B cell (primary cell): Measurements from ENCODE around the gene ESYT2. TPM values are rescaled to one million over a fixed set of nuclear protein-coding genes. Genes with fewer than 3 reads are reported as not detected.

ENCODE experiments used
- ATAC-seq: fragments of 200-7000 bp; cut with Tn5 transposase; one replicate; pipeline ENCODE4 v1.10.0; 2021; ENCODE audit warnings: low read depth, mild to moderate bottlenecking, moderate number of reproducible peaks, moderate library complexity
- CTCF ChIA-PET: fragments of 350-600 bp; sonication (Branson Sonifier 250); formaldehyde crosslinking; loops from one replicate; lab custom pipeline; 2021; ENCODE audit warnings: antibody characterized with exemption, inconsistent platforms; lab: Charles Lee
- POLR2A ChIA-PET: fragments of 350-600 bp; sonication (Branson Sonifier 250); formaldehyde crosslinking; loops from one replicate; lab custom pipeline; 2021; ENCODE audit warnings: antibody characterized with exemption; lab: Charles Lee
- DNase-seq: peaks from one replicate; pipeline ENCODE4 v3.0.0; 2013
- H2AFZ ChIP-seq: 2 replicates; pipeline ENCODE4 v1.6.1; 2012; ENCODE audit warnings: mild to moderate bottlenecking, low read depth, low read length; ENCODE audit not compliant: insufficient read depth, poor library complexity, severe bottlenecking
- H3K27ac ChIP-seq, 2 donors: 1 replicate in 1 of 2; 2 replicates in 1 of 2; pipeline ENCODE4 v1.5.1; 2012 to 2013; ENCODE audit warnings: low read length in 2 of 2, mild to moderate bottlenecking in 2 of 2, moderate library complexity in 1 of 2
- H3K27me3 ChIP-seq, 4 experiments: fragments of 200-600 bp in 1 of 4; sonication (generic) in 1 of 4; replicated peaks in 1 of 4; 1 replicate in 2 of 4; 2 replicates in 2 of 4; pipeline versions ENCODE4 v1.6.1 to v1.7.0; 2013 to 2016; ENCODE audit warnings: low read length in 3 of 4, mild to moderate bottlenecking in 2 of 4, mixed read lengths in 1 of 4, moderate library complexity in 1 of 4; ENCODE audit not compliant: insufficient read depth in 4 of 4, control insufficient read depth in 3 of 4; ENCODE audit errors: control extremely low read depth in 1 of 4
- H3K36me3 ChIP-seq, 2 experiments: replicated peaks in 1 of 2; 1 replicate in 1 of 2; 2 replicates in 1 of 2; pipeline versions ENCODE4 v1.6.1 to v1.7.1; 2013; ENCODE audit warnings: low read length in 1 of 2; ENCODE audit not compliant: insufficient read depth in 2 of 2, control insufficient read depth in 1 of 2; ENCODE audit errors: control extremely low read depth in 1 of 2, extremely low read depth in 1 of 2
- H3K4me1 ChIP-seq, 2 donors: fragments of 200-600 bp in 1 of 2; sonication (generic) in 1 of 2; 1 replicate in 1 of 2; 2 replicates in 1 of 2; pipeline versions ENCODE4 v1.5.1 to v1.6.1; 2013 to 2017; ENCODE audit warnings: low read length in 2 of 2; ENCODE audit not compliant: control insufficient read depth in 2 of 2, insufficient read depth in 2 of 2
- H3K4me2 ChIP-seq: replicated peaks from 2 replicates; pipeline ENCODE3; 2012; ENCODE audit warnings: mild to moderate bottlenecking, low read depth, low read length; ENCODE audit not compliant: poor library complexity, severe bottlenecking
- H3K4me3 ChIP-seq, 5 experiments: fragments of 200-600 bp in 1 of 5; sonication (generic) in 1 of 5; 1 replicate in 3 of 5; 2 replicates in 2 of 5; pipeline versions ENCODE4 v1.5.1 to v1.7.0; 2011 to 2016; ENCODE audit warnings: low read length in 4 of 5, mild to moderate bottlenecking in 4 of 5, low read depth in 2 of 5, control low read depth in 1 of 5, moderate library complexity in 1 of 5; ENCODE audit not compliant: insufficient read depth in 1 of 5; ENCODE audit errors: control extremely low read depth in 1 of 5, extremely low read depth in 1 of 5
- H3K79me2 ChIP-seq: fragments of 200-600 bp; sonication (generic); one replicate; pipeline ENCODE4 v1.6.0; 2016; ENCODE audit warnings: low read length; ENCODE audit not compliant: control insufficient read depth, insufficient read depth
- H3K9ac ChIP-seq: fragments of 200-600 bp; sonication (generic); 2 replicates; pipeline ENCODE4 v1.6.1; 2017; ENCODE audit warnings: mild to moderate bottlenecking, low read length, moderate library complexity
- H3K9me3 ChIP-seq, 3 donors: one replicate each; pipeline versions ENCODE4 v1.6.1 to v1.7.1; 2013; ENCODE audit warnings: low read length in 2 of 3; ENCODE audit not compliant: control insufficient read depth in 2 of 3, insufficient read depth in 1 of 3; ENCODE audit errors: control extremely low read depth in 1 of 3
- H4K20me1 ChIP-seq: 2 replicates; pipeline ENCODE4 v1.6.0; 2012; ENCODE audit warnings: mild to moderate bottlenecking, low read length; ENCODE audit not compliant: insufficient read depth, control insufficient read depth, poor library complexity, severe bottlenecking
- H3K27ac Mint-ChIP-seq: one replicate; pipeline ENCODE4 v1.8.0; 2021; ENCODE audit warnings: mixed read lengths
- H3K27me3 Mint-ChIP-seq: one replicate; pipeline ENCODE4 v1.8.0; 2021; ENCODE audit warnings: mixed read lengths
- H3K4me1 Mint-ChIP-seq: one replicate; pipeline ENCODE4 v1.8.0; 2021; ENCODE audit warnings: mixed read lengths
- H3K4me3 Mint-ChIP-seq: one replicate; pipeline ENCODE4 v1.8.0; 2021; ENCODE audit warnings: mixed read lengths
- H3K9me3 Mint-ChIP-seq: one replicate; pipeline ENCODE4 v1.8.0; 2022; ENCODE audit warnings: mixed read lengths; ENCODE audit not compliant: insufficient read depth
- CTCF ChIP-seq: fragments of 200-600 bp; IDR thresholded peaks from one replicate; pipeline ENCODE4 v1.8.0; 2022; ENCODE audit warnings: antibody characterized with exemption, mild to moderate bottlenecking
- EZH2 ChIP-seq: IDR thresholded peaks from 2 replicates; pipeline ENCODE4 v1.6.1; 2012; ENCODE audit warnings: borderline replicate concordance, low read depth, mild to moderate bottlenecking, moderate library complexity, low read length; ENCODE audit not compliant: insufficient read depth, poor library complexity, severe bottlenecking
- WGBS: methylation state at CpG from one replicate; pipeline ENCODE4 v1.1.5; 2013; ENCODE audit warnings: missing lambda C conversion rate; ENCODE audit not compliant: insufficient coverage; 5-methylcytosine and 5-hydroxymethylcytosine counted together
- intact Hi-C: fragments of 100-400 bp; cut with micrococcal nuclease; formaldehyde crosslinking; loops from one replicate; pipeline ENCODE4 v1.10.0; 2022
- polyA plus RNA-seq: library from polyadenylated mRNA; depleted of rRNA; stranded (reverse); fragments of >200 nt; gene quantifications from 2 replicates; pipeline ENCODE4 v1.2.3, GENCODE V29; 2012
- total RNA-seq, 2 donors: library from RNA; stranded (reverse); fragments of 120-200 nt in 1 of 2; gene quantifications; 1 replicate in 1 of 2; 2 replicates in 1 of 2; pipeline versions ENCODE4 v1.2.3 to v1.2.4, GENCODE V29; 2013 to 2022

The ESYT2 gene
- total and polyA plus RNA-seq, 2 donors (not counting 1 experiment from before 2014, with no cell fraction given) = 12.0 to 34.2 TPM

DNA sequence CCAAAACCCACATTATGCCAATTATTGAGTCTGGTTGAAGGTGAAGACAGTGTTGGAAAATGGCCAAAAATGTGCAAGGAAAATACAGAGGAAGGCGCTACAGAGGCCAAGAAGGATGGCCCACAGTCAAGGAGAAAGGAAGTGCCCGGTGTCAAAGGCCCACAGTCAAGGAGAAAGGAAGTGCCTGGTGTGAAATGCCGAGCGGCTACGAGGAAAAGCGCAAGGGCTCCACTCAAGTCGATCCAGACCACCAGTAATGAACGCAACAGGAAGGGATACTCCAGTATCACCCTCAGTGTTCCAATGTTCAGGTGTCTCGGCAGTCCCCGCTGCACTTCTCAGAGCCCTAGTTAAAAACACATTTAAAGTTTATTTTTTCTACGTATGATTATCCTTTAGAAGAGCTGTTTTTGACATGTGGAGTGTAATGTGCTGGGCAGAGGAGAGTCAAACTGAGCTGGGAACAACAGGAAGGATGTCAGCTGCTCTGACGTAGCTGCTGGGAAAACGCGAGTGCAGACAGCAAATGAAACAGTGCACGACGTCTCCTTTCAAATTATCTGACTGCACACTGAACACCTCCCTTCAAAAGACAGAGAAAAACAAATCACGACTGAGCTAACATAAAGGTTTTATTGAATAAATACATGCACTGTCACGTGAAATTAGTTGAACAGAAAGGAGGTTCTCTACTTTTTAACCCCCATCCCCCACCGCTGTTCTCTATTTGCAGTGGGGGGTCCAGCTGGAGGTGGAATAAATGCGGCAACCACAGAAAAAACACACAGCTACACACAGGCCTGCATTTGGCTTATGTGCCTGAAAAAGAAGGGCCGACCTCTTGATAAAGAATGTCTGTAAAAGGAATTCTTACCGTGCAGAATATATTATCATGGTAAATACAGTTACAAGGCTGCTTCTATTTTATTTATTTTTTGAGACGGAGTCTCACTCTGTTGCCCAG lies 98.6 kb downstream of the ESYT2 start:
- Mint-ChIP-seq H3K9me3 (no peaks in the 10 kb centered on the region), H3K27ac (no peak overlapping the region), H3K4me3 (no peak overlapping the region), H3K4me1 (no peaks in the 10 kb centered on the region), H3K27me3 (no peaks in the 10 kb centered on the region)
- no peak overlapping the region for H3K4me3 ChIP-seq
- 95% methylated on average over 10 of the region's 23 CpGs for whole genome bisulfite sequencing
- no peak overlapping the region for H3K27ac ChIP-seq
- no peak for ATAC-seq
- TF ChIP-seq CTCF = no peak
- intact Hi-C loops = no loop called here
- H4K20me1 ChIP-seq = no peaks in the 10 kb centered on the region
- no peaks in the 10 kb centered on the region for H3K79me2 ChIP-seq
- no peak overlapping the region for H3K4me2 ChIP-seq
- DNase-seq = no peak
- ChIA-PET POLR2A (no interaction called here), CTCF (no interaction called here)
- H3K27me3 ChIP-seq = no peaks in the 10 kb centered on the region
- no peaks in the 10 kb centered on the region for H3K9me3 ChIP-seq
- H3K9ac ChIP-seq = no peak overlapping the region
- H2AFZ ChIP-seq = no peak overlapping the region
- H3K36me3 ChIP-seq = peaks cover 0 to 19% of the 10 kb centered on the region in 2 experiments
- H3K4me1 ChIP-seq = no peaks in the 10 kb centered on the region

DNA sequence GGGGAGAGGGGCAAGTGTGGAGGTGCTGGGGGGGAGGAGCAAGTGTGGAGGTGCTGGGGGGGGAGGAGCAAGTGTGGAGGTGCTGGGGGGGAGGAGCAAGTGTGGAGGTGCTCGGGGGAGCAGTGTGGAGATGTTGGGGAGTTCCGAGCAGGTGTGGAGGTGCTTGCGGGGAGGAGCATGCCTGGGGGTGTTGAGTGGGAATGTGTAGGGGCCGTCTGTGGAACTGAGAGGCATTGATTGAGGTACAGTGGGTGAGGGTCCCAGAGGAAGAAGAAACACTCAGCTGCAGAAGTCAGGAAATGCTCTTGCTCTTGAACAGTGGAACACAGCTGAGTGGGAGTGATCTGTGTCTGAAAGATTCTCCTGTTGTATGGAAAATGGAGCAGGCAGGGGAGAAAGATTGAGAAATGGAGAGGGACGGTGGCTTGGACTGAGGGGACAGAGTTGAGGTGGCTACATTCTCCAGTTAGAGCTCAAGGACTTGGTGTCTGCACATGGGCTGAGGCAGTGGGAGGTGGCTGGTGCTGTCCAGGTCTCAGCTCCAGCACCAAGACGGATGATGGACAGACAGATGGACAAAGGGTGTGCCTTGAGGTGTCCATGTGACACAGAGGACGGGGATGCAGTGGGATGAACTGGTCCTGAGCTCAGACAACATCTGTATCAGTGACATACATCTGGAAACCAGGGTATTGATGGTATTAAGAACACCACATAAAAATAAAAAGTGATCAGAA lies 99.5 kb downstream of the ESYT2 start:
- TF ChIP-seq CTCF (no peak), EZH2 (no peak)
- H3K9ac ChIP-seq = no peak overlapping the region
- Mint-ChIP-seq H3K27me3 (no peaks in the 10 kb centered on the region), H3K4me1 (no peaks in the 10 kb centered on the region), H3K4me3 (no peak overlapping the region), H3K27ac (no peak overlapping the region), H3K9me3 (no peaks in the 10 kb centered on the region)
- ATAC-seq (no peak), DNase-seq (no peak)
- ChIA-PET CTCF (no interaction called here), POLR2A (no interaction called here)
- no peak overlapping the region for H3K4me2 ChIP-seq
- WGBS = 99% methylated on average over 6 of the region's 7 CpGs
- no peak overlapping the region for H3K27ac ChIP-seq
- H3K27me3 ChIP-seq = no peaks in the 10 kb centered on the region
- H3K9me3 ChIP-seq = no peaks in the 10 kb centered on the region
- no peak overlapping the region for H2AFZ ChIP-seq
- H3K4me1 ChIP-seq = no peaks in the 10 kb centered on the region
- peaks cover 0 to 13% of the 10 kb centered on the region in 2 experiments for H3K36me3 ChIP-seq
- no peaks in the 10 kb centered on the region for H4K20me1 ChIP-seq
- no peaks in the 10 kb centered on the region for H3K79me2 ChIP-seq
- intact Hi-C loops = no loop called here
- no peak overlapping the region for H3K4me3 ChIP-seq
